H1 (cell line): Measurements from ENCODE around the gene POLR2L. TPM values are rescaled to one million over a fixed set of nuclear protein-coding genes. Genes with fewer than 3 reads are reported as not detected.
A peak's percentile ranks its signal among the peaks of the same experiment; 100 is the strongest.

Source experiments
- CTCF ChIA-PET: fragments of 300-600 bp; sonication (Branson Sonifier 250); formaldehyde crosslinking; loops from one replicate; lab custom pipeline; 2021; ENCODE audit not compliant: partially characterized antibody; lab: Charles Lee
- POLR2A ChIA-PET: fragments of 300-600 bp; sonication (Branson Sonifier 250); formaldehyde crosslinking; loops from one replicate; lab custom pipeline; 2021; ENCODE audit warnings: inconsistent platforms; ENCODE audit not compliant: partially characterized antibody; lab: Charles Lee
- DNase-seq, 2 experiments: peaks; one replicate each; pipeline versions ENCODE4 v3.0.0 to v3.0.0-alpha.2; 2010 to 2022; ENCODE audit warnings: low spot score in 2 of 2, low read depth in 1 of 2, mixed read lengths in 1 of 2
- FAIRE-seq: peaks from 2 replicates; lab custom pipeline; 2011; peaks lifted over from hg19 to GRCh38; lab: Jason Lieb, UNC
- H2AFZ ChIP-seq: 2 replicates; pipeline ENCODE4 v1.8.1; 2012; ENCODE audit warnings: low read length, inconsistent platforms
- H2AK5ac ChIP-seq: 2 replicates; pipeline ENCODE4 v1.6.1; 2013; ENCODE audit warnings: low read depth, low read length
- H2BK120ac ChIP-seq: replicated peaks from 2 replicates; pipeline ENCODE3; 2013; ENCODE audit warnings: low read depth, low read length, inconsistent platforms
- H2BK12ac ChIP-seq: 2 replicates; pipeline ENCODE4 v1.6.1; 2013; ENCODE audit warnings: low read depth, low read length
- H2BK15ac ChIP-seq: 2 replicates; pipeline ENCODE4 v1.6.1; 2013; ENCODE audit warnings: low read length
- H2BK20ac ChIP-seq: 2 replicates; pipeline ENCODE4 v1.6.1; 2013; ENCODE audit warnings: low read length
- H2BK5ac ChIP-seq: 2 replicates; pipeline ENCODE4 v1.6.1; 2013; ENCODE audit warnings: low read depth, low read length
- H3K14ac ChIP-seq: 2 replicates; pipeline ENCODE4 v1.6.1; 2013; ENCODE audit warnings: inconsistent platforms; ENCODE audit not compliant: insufficient read length
- H3K18ac ChIP-seq: 2 replicates; pipeline ENCODE4 v1.6.1; 2013; ENCODE audit warnings: low read length; ENCODE audit errors: extremely low read depth
- H3K23ac ChIP-seq: 2 replicates; pipeline ENCODE4 v1.6.1; 2013; ENCODE audit warnings: inconsistent platforms; ENCODE audit not compliant: insufficient read length
- H3K23me2 ChIP-seq: 2 replicates; pipeline ENCODE4 v1.6.1; 2013; ENCODE audit warnings: low read depth, low read length
- H3K27ac ChIP-seq: 2 replicates; pipeline ENCODE4 v1.6.1; 2011; ENCODE audit warnings: low read depth, low read length, inconsistent platforms
- H3K27me3 ChIP-seq, 4 experiments: replicated peaks in 1 of 4; 1 replicate in 1 of 4; 2 replicates in 3 of 4; pipeline versions ENCODE4 v1.6.1 to v1.8.1; 2011 to 2013; ENCODE audit warnings: low read length in 3 of 4, mild to moderate bottlenecking in 3 of 4, inconsistent platforms in 2 of 4, mixed read lengths in 2 of 4, moderate library complexity in 1 of 4; ENCODE audit not compliant: control insufficient read depth in 3 of 4, insufficient read depth in 3 of 4; ENCODE audit errors: extremely low read depth in 1 of 4
- H3K36me3 ChIP-seq, 4 experiments: 2 replicates each; pipeline versions ENCODE4 v1.6.1 to v1.8.1; 2011 to 2013; ENCODE audit warnings: mild to moderate bottlenecking in 4 of 4, low read length in 3 of 4, moderate library complexity in 2 of 4, control low read depth in 1 of 4, inconsistent platforms in 1 of 4; ENCODE audit not compliant: insufficient read depth in 4 of 4, control insufficient read depth in 2 of 4
- H3K4ac ChIP-seq: replicated peaks from 2 replicates; pipeline ENCODE3; 2013; ENCODE audit warnings: low read length, low read depth, mixed read lengths, inconsistent platforms; ENCODE audit not compliant: insufficient read length
- H3K4me1 ChIP-seq, 4 experiments: replicated peaks in 1 of 4; 1 replicate in 1 of 4; 2 replicates in 3 of 4; pipeline versions ENCODE4 v1.6.1 to v1.8.1; 2011 to 2013; ENCODE audit warnings: low read length in 3 of 4, inconsistent platforms in 2 of 4, mixed read lengths in 1 of 4; ENCODE audit not compliant: insufficient read depth in 4 of 4, control insufficient read depth in 3 of 4
- H3K4me2 ChIP-seq, 2 experiments: 2 replicates each; pipeline versions ENCODE4 v1.6.1 to v1.8.1; 2011 to 2013; ENCODE audit warnings: low read depth in 2 of 2, low read length in 2 of 2, control low read depth in 1 of 2, inconsistent platforms in 1 of 2, mild to moderate bottlenecking in 1 of 2; ENCODE audit not compliant: insufficient read depth in 1 of 2
- H3K4me3 ChIP-seq, 4 experiments: fragments of 200-600, 300-600 bp in 1 of 4; sonication (generic), shearing (Covaris generic), sonication (Bioruptor Twin) in 1 of 4; 2 replicates each; pipeline versions ENCODE4 v1.5.1 to v1.8.1; 2011 to 2016; ENCODE audit warnings: low read length in 4 of 4, low read depth in 3 of 4, control low read depth in 2 of 4, inconsistent platforms in 2 of 4, mild to moderate bottlenecking in 2 of 4, mixed read lengths in 1 of 4, moderate library complexity in 1 of 4; ENCODE audit not compliant: insufficient read depth in 2 of 4; ENCODE audit errors: extremely low read depth in 1 of 4
- H3K56ac ChIP-seq: replicated peaks from 2 replicates; pipeline ENCODE3; 2013; ENCODE audit warnings: low read depth, mild to moderate bottlenecking, mixed read lengths, low read length, inconsistent platforms; ENCODE audit not compliant: insufficient read length
- H3K79me1 ChIP-seq: 2 replicates; pipeline ENCODE4 v1.6.1; 2013; ENCODE audit warnings: low read depth, low read length, control low read depth
- H3K79me2 ChIP-seq, 2 experiments: 2 replicates each; pipeline versions ENCODE4 v1.6.1 to v1.8.1; 2012 to 2013; ENCODE audit warnings: low read length in 2 of 2, mild to moderate bottlenecking in 2 of 2, inconsistent platforms in 1 of 2; ENCODE audit not compliant: insufficient read depth in 2 of 2, control insufficient read depth in 1 of 2
- H3K9ac ChIP-seq, 4 experiments: replicated peaks in 1 of 4; 1 replicate in 1 of 4; 2 replicates in 3 of 4; pipeline versions ENCODE4 v1.6.1 to v1.8.1; 2011 to 2013; ENCODE audit warnings: low read depth in 3 of 4, low read length in 3 of 4, control low read depth in 2 of 4, mild to moderate bottlenecking in 2 of 4, moderate library complexity in 2 of 4, inconsistent platforms in 1 of 4; ENCODE audit errors: extremely low read depth in 1 of 4
- H3K9me3 ChIP-seq, 2 experiments: 2 replicates each; pipeline versions ENCODE4 v1.6.1 to v1.8.1; 2012 to 2013; ENCODE audit warnings: mild to moderate bottlenecking in 2 of 2, moderate library complexity in 2 of 2, control low read depth in 1 of 2, inconsistent platforms in 1 of 2, low read depth in 1 of 2, low read length in 1 of 2, mixed read lengths in 1 of 2; ENCODE audit not compliant: insufficient read depth in 2 of 2
- H4K20me1 ChIP-seq, 2 experiments: replicated peaks in 1 of 2; 2 replicates each; pipeline versions ENCODE3 to v1.8.1; 2011 to 2013; ENCODE audit warnings: inconsistent platforms in 2 of 2, low read length in 2 of 2, mild to moderate bottlenecking in 1 of 2; ENCODE audit not compliant: insufficient read depth in 2 of 2, control insufficient read depth in 1 of 2
- H4K5ac ChIP-seq: 2 replicates; pipeline ENCODE4 v1.6.1; 2013; ENCODE audit warnings: low read length, low read depth, mixed read lengths, inconsistent platforms; ENCODE audit not compliant: insufficient read length
- H4K8ac ChIP-seq: 2 replicates; pipeline ENCODE4 v1.8.0; 2013; ENCODE audit warnings: mild to moderate bottlenecking, moderate library complexity, low read length, inconsistent platforms; ENCODE audit not compliant: insufficient read depth; ENCODE audit errors: extremely low read depth
- H4K91ac ChIP-seq: replicated peaks from 2 replicates; pipeline ENCODE3; 2013; ENCODE audit warnings: low read length, mixed read lengths, inconsistent platforms; ENCODE audit not compliant: insufficient read length
- BCL11A ChIP-seq, 2 experiments: IDR thresholded peaks; one replicate each; pipeline ENCODE4 v1.6.1; 2011; ENCODE audit warnings: low read depth in 2 of 2, low read length in 2 of 2, mild to moderate bottlenecking in 2 of 2
- EGR1 ChIP-seq: IDR thresholded peaks from 2 replicates; pipeline ENCODE4 v1.6.1; 2011; ENCODE audit warnings: low read depth, low read length, borderline replicate concordance
- NRF1 ChIP-seq: IDR thresholded peaks from 2 replicates; pipeline ENCODE4 v1.6.1; 2011; ENCODE audit warnings: mild to moderate bottlenecking, low read depth, low read length, improper control_type of control experiment
- PHF8 ChIP-seq: fragments of 200-600 bp; sonication (generic); conservative IDR thresholded peaks from 2 replicates; pipeline ENCODE4 v1.7.1; 2012; ENCODE audit warnings: low read depth, mild to moderate bottlenecking, inconsistent platforms, low read length, moderate library complexity
- RXRA ChIP-seq: IDR thresholded peaks from 2 replicates; pipeline ENCODE4 v1.6.1; 2011; ENCODE audit warnings: low read depth, mild to moderate bottlenecking, low read length, moderate library complexity; ENCODE audit not compliant: insufficient read depth
- SAP30 ChIP-seq: fragments of 300-600 bp; sonication (generic); IDR thresholded peaks from 2 replicates; pipeline ENCODE4 v1.7.1; 2012; ENCODE audit warnings: low read length, moderate library complexity, mild to moderate bottlenecking, inconsistent platforms; ENCODE audit not compliant: insufficient read depth, insufficient replicate concordance
- SIN3A ChIP-seq, 2 experiments: IDR thresholded peaks in 1 of 2; conservative IDR thresholded peaks in 1 of 2; 2 replicates each; pipeline ENCODE4 v1.6.1; 2011 to 2012; ENCODE audit warnings: low read length in 2 of 2, improper control_type of control experiment in 1 of 2, low read depth in 1 of 2, mild to moderate bottlenecking in 1 of 2
- SP4 ChIP-seq: IDR thresholded peaks from 2 replicates; pipeline ENCODE4 v1.6.1; 2012; ENCODE audit warnings: low read length, inconsistent platforms
- TAF7 ChIP-seq: optimal IDR thresholded peaks from 2 replicates; pipeline ENCODE3; 2011; ENCODE audit warnings: low read depth, mild to moderate bottlenecking, inconsistent platforms, low read length, moderate library complexity, borderline replicate concordance
- WGBS, 2 experiments: shearing (Covaris generic) in 1 of 2; methylation state at CpG; one replicate each; pipeline versions ENCODE4 v1.1.6 to v1.1.7; 2013 to 2015; ENCODE audit warnings: low lambda C conversion rate in 2 of 2, mixed read lengths in 2 of 2, inconsistent platforms in 1 of 2, low coverage in 1 of 2, missing lambda C conversion rate in 1 of 2; ENCODE audit not compliant: insufficient replicate concordance in 2 of 2, insufficient coverage in 1 of 2, insufficient read length in 1 of 2; ENCODE audit errors: extremely low coverage in 1 of 2, missing lambda C conversion rate in 1 of 2; 5-methylcytosine and 5-hydroxymethylcytosine counted together
- polyA plus RNA-seq, 7 experiments: library from polyadenylated mRNA; depleted of rRNA in 3 of 7; stranded (reverse) in 5 of 7; unstranded in 2 of 7; fragments of >200 nt in 5 of 7; fragments of 200-250 nt in 2 of 7; gene quantifications; 1 replicate in 5 of 7; 2 replicates in 1 of 7; 4 replicates in 1 of 7; pipeline versions ENCODE4 v1.2.1 to v1.2.3, GENCODE V29; 2011 to 2013; ENCODE audit warnings: missing spikeins in 2 of 7, mixed read lengths in 2 of 7
- total RNA-seq: library from RNA; stranded (reverse); fragmentation: NEBNext Ultra II Directional; extraction: Animal tissue kit (Norgen Biotek cat#: 25700); gene quantifications from 2 replicates; pipeline ENCODE4 v1.2.1, GENCODE V29; 2021
- TF ChIP-seq, protein P1 (sequence below): IDR thresholded peaks from 2 replicates; pipeline ENCODE4 v1.6.1; 2011; ENCODE audit warnings: low read depth, mild to moderate bottlenecking, low read length; ENCODE audit not compliant: insufficient read depth

Gene POLR2L
- total and polyA plus RNA-seq, 2 of the 8 experiments (the other 6 are each of a cell fraction or from before 2014, with no cell fraction given), result 140 to 151 TPM

DNA sequence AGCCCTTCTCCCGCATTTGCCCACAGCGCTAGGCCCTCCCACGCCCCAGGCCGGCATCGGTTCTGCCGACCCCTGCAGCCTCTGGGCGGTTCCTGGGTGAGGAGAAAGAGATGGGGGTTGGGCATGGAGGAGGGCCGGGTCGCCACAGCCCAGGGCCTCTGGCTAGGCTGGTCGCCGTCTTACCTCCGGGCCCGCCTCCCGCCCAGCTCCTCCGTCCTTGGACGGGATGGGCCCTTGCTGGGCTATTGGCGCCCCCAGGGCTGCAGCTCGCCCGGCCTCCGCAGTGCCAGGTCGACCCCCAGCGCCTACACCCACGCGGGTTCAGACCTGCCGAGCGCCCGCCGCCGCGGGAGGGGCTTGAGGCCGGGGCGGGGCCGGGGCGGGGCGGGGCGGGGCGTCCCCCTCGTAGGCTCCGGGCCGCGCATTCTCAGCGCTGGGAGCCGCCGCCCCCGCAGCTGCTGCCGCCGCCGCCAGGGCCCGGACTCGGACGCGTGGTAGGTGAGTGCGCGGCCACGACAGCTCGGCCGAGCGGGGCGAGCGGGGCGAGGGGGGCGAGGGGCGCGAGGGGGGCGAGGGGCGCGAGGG lies 9.7 kb downstream of the POLR2L start, which contains the start of gene CD151:
CD151 (plus strand) TSS at position 424 of the 585 bp plus-strand sequence. CDS start 3,118 bp downstream, outside the sequence.
- peak within 1 kb of the TSS; percentile 81 for H4K8ac ChIP-seq
- no peak within 1 kb of the TSS for H3K14ac ChIP-seq
- FAIRE-seq (no peak), DNase-seq (peak in 1 of 2 experiments; percentile 83)
- peaks cover 0 to 51% (median 43%) of the 10 kb centered on the region in 4 experiments; a peak in 6 of 7 replicates for H3K4me1 ChIP-seq
- H3K79me2 ChIP-seq, result no peaks in the 10 kb centered on the region; a peak in 1 of 4 replicates
- peak within 1 kb of the TSS; percentile 59 for H3K56ac ChIP-seq
- H4K91ac ChIP-seq, result peak within 1 kb of the TSS; percentile 87
- H3K9ac ChIP-seq, result peak within 1 kb of the TSS in 3 of 4 experiments; percentile 29 to 65 (median 62); a peak in 5 of 7 replicates
- H3K27ac ChIP-seq, result no peak within 1 kb of the TSS
- H4K5ac ChIP-seq, result peak within 1 kb of the TSS; percentile 84
- H3K18ac ChIP-seq, result peak within 1 kb of the TSS; percentile 97
- peaks cover 0 to 9% (median 3%) of the 10 kb centered on the region in 4 experiments; a peak in 4 of 8 replicates for H3K36me3 ChIP-seq
- ChIA-PET CTCF (interaction anchor here (0.6 to 2.4 kb wide), 4 partner anchors 11 to 102 kb away, joined by 3 to 7 read pairs (median 4); partner anchors contain the start of genes PNPLA2, POLR2L and TSPAN4), POLR2A (interaction anchor here (1.0 to 53.0 kb wide), 6 partner anchors 2 to 89 kb away, joined by 3 to 1917 read pairs (median 120); partner anchors contain the start of genes CD151, CEND1, CRACR2B and PIDD1)
- 0 out of 2 replicates have a peak within 1 kb of the TSS, but pooled peaks have one; percentile 72 for H2BK20ac ChIP-seq
- H3K23me2 ChIP-seq, result peaks cover 29% of the 10 kb centered on the region
- H2AK5ac ChIP-seq, result 0 out of 2 replicates have a peak within 1 kb of the TSS, but pooled peaks have one; percentile 19
- H2BK15ac ChIP-seq, result peak within 1 kb of the TSS; percentile 23; the same call in 1 of the 2 replicates
- peak within 1 kb of the TSS; percentile 78 for H3K4ac ChIP-seq
- H3K4me2 ChIP-seq, result peak within 1 kb of the TSS; percentile 81 to 84
- peak within 1 kb of the TSS; percentile 26; the same call in 1 of the 2 replicates for H2BK5ac ChIP-seq
- no peak within 1 kb of the TSS for H2BK120ac ChIP-seq
- no peaks in the 10 kb centered on the region for H3K9me3 ChIP-seq
- H2AFZ ChIP-seq, result no peak within 1 kb of the TSS
- peaks cover 2 to 19% of the 10 kb centered on the region in 2 experiments for H4K20me1 ChIP-seq
- peak within 1 kb of the TSS; percentile 51 to 76 (median 58) for H3K4me3 ChIP-seq
- peaks cover 6 to 39% (median 31%) of the 10 kb centered on the region in 4 experiments for H3K27me3 ChIP-seq
- 3% methylated on average over 17 of the region's 67 CpGs; no CpG with 5 or more reads in 1 of the 2 experiments for WGBS, 2 experiments
- H3K79me1 ChIP-seq, result no peaks in the 10 kb centered on the region; the same call in 1 of the 2 replicates
- no peak within 1 kb of the TSS for H3K23ac ChIP-seq
- peak within 1 kb of the TSS; percentile 23; the same call in 1 of the 2 replicates for H2BK12ac ChIP-seq
- TF ChIP-seq NRF1 (no peak), SIN3A (conservative IDR thresholded peaks at IDR 0.05 in 1 of 2, IDR thresholded peaks at IDR 0.05 in 1 of 2; ENCODE audit: low read depth in 1 of 2, low read length in 2 of 2) (0 out of 4 replicates have a peak, but pooled peaks of 1 of the 2 experiments have one; percentile 23), BCL11A (IDR thresholded peaks at IDR 0.05; ENCODE audit: low read depth in 2 of 2, low read length in 2 of 2) (no peak), TAF7 (no peak), SAP30 (no peak), EGR1 (peak; percentile 69; the same call in 1 of the 2 replicates), PHF8 (peak; percentile 20; the same call in 1 of the 2 replicates), RXRA (no peak), SP4 (no peak)
- TF ChIP-seq, protein P1, sequence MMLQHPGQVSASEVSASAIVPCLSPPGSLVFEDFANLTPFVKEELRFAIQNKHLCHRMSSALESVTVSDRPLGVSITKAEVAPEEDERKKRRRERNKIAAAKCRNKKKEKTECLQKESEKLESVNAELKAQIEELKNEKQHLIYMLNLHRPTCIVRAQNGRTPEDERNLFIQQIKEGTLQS, result no peak
